Type B pancreatic cell (in vitro differentiated cells): ENCODE results near the gene PTPN11. TPM values are rescaled to one million over a fixed set of nuclear protein-coding genes. Genes with fewer than 3 reads are reported as not detected.

ENCODE experiments used
- DNase-seq: peaks from one replicate; pipeline ENCODE4 v3.0.0; 2021; ENCODE audit warnings: mixed read lengths; ENCODE audit not compliant: unreplicated experiment; ENCODE audit errors: extremely low spot score
- H3K27ac Mint-ChIP-seq: 2 replicates; pipeline ENCODE4 v1.8.0; 2021; ENCODE audit warnings: mild to moderate bottlenecking, mixed read lengths
- H3K27me3 Mint-ChIP-seq: 2 replicates; pipeline ENCODE4 v1.8.0; 2021; ENCODE audit warnings: mixed read lengths
- H3K36me3 Mint-ChIP-seq: 2 replicates; pipeline ENCODE4 v1.8.0; 2021; ENCODE audit warnings: mixed read lengths
- H3K4me1 Mint-ChIP-seq: one replicate; pipeline ENCODE4 v1.8.0; 2021; ENCODE audit warnings: mixed read lengths; ENCODE audit not compliant: unreplicated experiment
- H3K4me3 Mint-ChIP-seq: 2 replicates; pipeline ENCODE4 v1.8.0; 2021; ENCODE audit warnings: mild to moderate bottlenecking, mixed read lengths
- H3K9me3 Mint-ChIP-seq: 2 replicates; pipeline ENCODE4 v1.8.0; 2021; ENCODE audit warnings: mixed read lengths
- CTCF ChIP-seq: fragments of 200-600 bp; sonication (generic); conservative IDR thresholded peaks from 2 replicates; pipeline ENCODE4 v1.5.0; 2021; ENCODE audit warnings: antibody characterized with exemption, mild to moderate bottlenecking
- total RNA-seq: library from RNA; stranded (reverse); gene quantifications from 2 replicates; pipeline ENCODE4 v1.2.1, GENCODE V29; 2021; ENCODE audit warnings: low replicate concordance

Gene PTPN11
- total RNA-seq, 1 donor from 2014 or later = 76.0 TPM

- Mint-ChIP-seq H3K36me3 (peaks cover 34% of the 10 kb centered on the region), H3K4me3 (no peak overlapping the region), H3K4me1 (no peaks in the 10 kb centered on the region), H3K9me3 (no peaks in the 10 kb centered on the region), H3K27me3 (no peaks in the 10 kb centered on the region), H3K27ac (no peak overlapping the region)
- no peak for DNase-seq
- peak; percentile 42 for TF ChIP-seq CTCF
Measured at GRCh38 chr12:112506513-112507166, 87.9 kb downstream of the PTPN11 start.

- DNase-seq = no peak
- no peaks in the 10 kb centered on the region for H3K36me3 Mint-ChIP-seq
- H3K27me3 Mint-ChIP-seq = no peaks in the 10 kb centered on the region
- H3K27ac Mint-ChIP-seq = no peak overlapping the region
- TF ChIP-seq CTCF = no peak
- no peaks in the 10 kb centered on the region for H3K9me3 Mint-ChIP-seq
- H3K4me3 Mint-ChIP-seq = no peak overlapping the region
- peaks cover 4% of the 10 kb centered on the region for H3K4me1 Mint-ChIP-seq
Measured at GRCh38 chr12:112513471-112513870, 94.7 kb downstream of the PTPN11 start.

- no peak overlapping the region for H3K27ac Mint-ChIP-seq
- no peak for TF ChIP-seq CTCF
- no peak overlapping the region for H3K4me3 Mint-ChIP-seq
- peaks cover 4% of the 10 kb centered on the region for H3K4me1 Mint-ChIP-seq
- no peaks in the 10 kb centered on the region for H3K9me3 Mint-ChIP-seq
- no peak for DNase-seq
- H3K36me3 Mint-ChIP-seq = no peaks in the 10 kb centered on the region
- no peaks in the 10 kb centered on the region for H3K27me3 Mint-ChIP-seq
Measured at GRCh38 chr12:112514456-112514855, 95.7 kb downstream of the PTPN11 start.

- peaks cover 4% of the 10 kb centered on the region for H3K4me1 Mint-ChIP-seq
- no peak for TF ChIP-seq CTCF
- H3K4me3 Mint-ChIP-seq = no peak overlapping the region
- H3K9me3 Mint-ChIP-seq = no peaks in the 10 kb centered on the region
- H3K27me3 Mint-ChIP-seq = no peaks in the 10 kb centered on the region
- DNase-seq = no peak
- no peak overlapping the region for H3K27ac Mint-ChIP-seq
- H3K36me3 Mint-ChIP-seq = no peaks in the 10 kb centered on the region
Measured at GRCh38 chr12:112514926-112515642, 96.3 kb downstream of the PTPN11 start.

- Mint-ChIP-seq H3K27ac (no peak overlapping the region), H3K4me1 (peaks cover 4% of the 10 kb centered on the region), H3K27me3 (no peaks in the 10 kb centered on the region), H3K9me3 (no peaks in the 10 kb centered on the region), H3K36me3 (no peaks in the 10 kb centered on the region), H3K4me3 (no peak overlapping the region)
- no peak for TF ChIP-seq CTCF
- no peak for DNase-seq
Measured at GRCh38 chr12:112515868-112516267, 97.1 kb downstream of the PTPN11 start.
